HepG2 (cell line): ENCODE results near the gene USP2. TPM values are rescaled to one million over a fixed set of nuclear protein-coding genes. Genes with fewer than 3 reads are reported as not detected.
A peak's percentile ranks its signal among the peaks of the same experiment; 100 is the strongest.

Experiments
- BATF2 ChIP-seq: sonication (generic); formaldehyde crosslinking; IDR thresholded peaks from 2 replicates; pipeline ENCODE4 v1.8.0; 2022; ENCODE audit warnings: mild to moderate bottlenecking, missing genetic modification reagents, moderate library complexity
- DPF2 ChIP-seq: sonication (generic); formaldehyde crosslinking; IDR thresholded peaks from 2 replicates; pipeline ENCODE4 v1.4.0; 2020; ENCODE audit warnings: mild to moderate bottlenecking, low read depth, missing genetic modification reagents, borderline replicate concordance
- ERF ChIP-seq: IDR thresholded peaks from 2 replicates; pipeline ENCODE4 v1.6.1; 2018; ENCODE audit warnings: missing biosample characterization, missing genetic modification reagents
- MBNL3 ChIP-seq: fragments of 250-450 bp; sonication (Bioruptor Pico); conservative IDR thresholded peaks from 2 replicates; pipeline ENCODE4 v1.8.0; 2022; ENCODE audit warnings: mild to moderate bottlenecking, inconsistent platforms
- MYC ChIP-seq: sonication (generic); formaldehyde crosslinking; IDR thresholded peaks from 2 replicates; pipeline ENCODE4 v1.9.0; 2021; ENCODE audit warnings: missing genetic modification reagents, borderline replicate concordance
- MYPOP ChIP-seq: sonication (generic); formaldehyde crosslinking; IDR thresholded peaks from 2 replicates; pipeline ENCODE4 v1.8.1; 2023; ENCODE audit warnings: mild to moderate bottlenecking, moderate library complexity, missing genetic modification reagents
- NPAS2 ChIP-seq: sonication (generic); formaldehyde crosslinking; IDR thresholded peaks from 2 replicates; pipeline ENCODE4 v1.8.0; 2022; ENCODE audit warnings: mild to moderate bottlenecking, missing genetic modification reagents, borderline replicate concordance
- RAD21 ChIP-seq: fragments of 450-650 bp; formaldehyde crosslinking; IDR thresholded peaks from 2 replicates; pipeline ENCODE4 v1.5.0; 2020; ENCODE audit warnings: mild to moderate bottlenecking
- SMAD3 ChIP-seq: sonication (generic); formaldehyde crosslinking; IDR thresholded peaks from 2 replicates; pipeline ENCODE4 v1.4.0; 2020; ENCODE audit warnings: missing genetic modification reagents
- ZBTB7A ChIP-seq: sonication (generic); formaldehyde crosslinking; IDR thresholded peaks from 2 replicates; pipeline ENCODE4 v1.8.0; 2022; ENCODE audit warnings: mild to moderate bottlenecking, missing genetic modification reagents
- ZNF292 ChIP-seq: sonication (generic); formaldehyde crosslinking; IDR thresholded peaks from 2 replicates; pipeline ENCODE4 v1.8.1; 2022; ENCODE audit warnings: mild to moderate bottlenecking, low read depth, missing genetic modification reagents, borderline replicate concordance
- ZNF431 ChIP-seq: sonication (generic); formaldehyde crosslinking; IDR thresholded peaks from 2 replicates; pipeline ENCODE4 v1.9.0; 2022; ENCODE audit warnings: missing genetic modification reagents, low read depth, mild to moderate bottlenecking, borderline replicate concordance
- ZNF567 ChIP-seq: sonication (generic); formaldehyde crosslinking; IDR thresholded peaks from 2 replicates; pipeline ENCODE4 v1.8.1; 2023; ENCODE audit warnings: mild to moderate bottlenecking, missing genetic modification reagents, borderline replicate concordance
- ZNF605 ChIP-seq: sonication (generic); formaldehyde crosslinking; IDR thresholded peaks from 2 replicates; pipeline ENCODE4 v1.8.0; 2022; ENCODE audit warnings: mild to moderate bottlenecking, missing genetic modification reagents
- ZNF83 ChIP-seq: sonication (generic); formaldehyde crosslinking; IDR thresholded peaks from 2 replicates; pipeline ENCODE4 v1.4.0; 2020; ENCODE audit warnings: missing genetic modification reagents, mild to moderate bottlenecking, borderline replicate concordance
- polyA plus RNA-seq, 8 experiments: library from polyadenylated mRNA; depleted of rRNA in 3 of 8; stranded (reverse) in 7 of 8; unstranded in 1 of 8; fragments of >200 nt; fragmentation: Illumina TruSeq in 4 of 8; extraction: Trizol in 4 of 8; gene quantifications; 2 replicates each; pipeline versions ENCODE4 v1.2.1 to v1.2.3, GENCODE V29; 2011 to 2016; ENCODE audit warnings: low read depth in 4 of 8, missing spikeins in 1 of 8, mixed read lengths in 1 of 8; ENCODE audit not compliant: insufficient read depth in 1 of 8
- total RNA-seq, 5 experiments: library from RNA; depleted of rRNA; stranded (reverse); fragments of >200 nt; fragmentation: Illumina TruSeq; extraction: Trizol; gene quantifications; 2 replicates each; pipeline ENCODE4 v1.2.3, GENCODE V29; 2016; ENCODE audit warnings: low read depth in 1 of 5

USP2 gene
- total and polyA plus RNA-seq, 2 of the 13 experiments (the other 11 are each of a cell fraction or from before 2014, with no cell fraction given) = 2.5 to 6.0 TPM

- TF ChIP-seq MYPOP (no peak), ZNF83 (CRISPR knock-in tag) (no peak), ZBTB7A (CRISPR knock-in tag) (no peak), ERF (CRISPR knock-in tag) (peak; percentile 33; the same call in 1 of the 2 replicates), MYC (no peak), RAD21 (CRISPR knock-in tag) (0 out of 2 replicates have a peak, but pooled peaks have one; percentile 50), BATF2 (CRISPR knock-in tag) (no peak), ZNF605 (CRISPR knock-in tag) (no peak), MBNL3 (CRISPR knock-in tag) (no peak), SMAD3 (no peak), ZNF292 (CRISPR knock-in tag) (no peak), ZNF431 (no peak), NPAS2 (no peak), DPF2 (CRISPR knock-in tag) (no peak), ZNF567 (CRISPR knock-in tag) (no peak)
Observed at GRCh38 chr11:119338318-119338890, 43.1 kb downstream of the USP2 start (continued).
